ENCODE results near the gene CRBN. TPM values are rescaled to one million over a fixed set of nuclear protein-coding genes. Genes with fewer than 3 reads are reported as not detected.

The CRBN gene
- total and polyA plus RNA-seq, 3 experiments from 2014 or later, result 41.7 to 156 (median 47.8) TPM

DNA sequence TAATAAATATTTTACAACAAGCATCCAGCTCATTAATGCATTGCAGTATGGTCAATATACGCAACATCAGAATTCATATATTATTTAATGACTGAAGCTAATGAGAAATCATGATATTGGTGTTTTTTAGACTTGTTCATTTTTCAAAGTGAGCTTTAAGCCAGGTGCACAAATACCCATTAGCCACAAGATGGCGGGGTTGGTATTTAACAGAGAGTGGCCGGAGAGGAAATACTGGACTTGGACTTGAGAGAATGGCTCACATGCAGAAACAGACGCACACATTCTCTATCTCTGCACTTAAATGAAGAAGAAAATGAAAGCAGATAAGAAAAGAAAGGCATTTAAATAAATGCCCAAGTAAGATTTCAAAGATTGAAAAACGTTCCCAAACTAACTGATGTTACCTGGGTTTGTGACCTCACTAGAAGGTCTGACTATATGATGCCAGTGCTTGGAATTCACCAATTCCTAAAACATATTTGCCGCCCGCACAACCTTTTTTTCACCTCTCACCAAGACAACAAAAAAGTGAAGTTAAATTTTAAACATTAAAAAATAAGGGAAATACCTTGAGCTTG is 21.2 kb upstream of the CRBN start:
- ChIA-PET CTCF (interaction anchor here (0.8 to 2.5 kb wide), 12 partner anchors 8 to 1092 kb away, joined by 3 to 12 read pairs (median 6); partner anchors contain the start of gene CRBN), POLR2A (no interaction called here)
- Mint-ChIP-seq H3K9me3 (no peaks in the 10 kb centered on the region), H3K27me3 (peaks cover 0 to 1% of the 10 kb centered on the region in 2 donors), H3K36me3 (peaks cover 0 to 5% (median 0%) of the 10 kb centered on the region in 3 donors), H3K27ac (peak overlapping the region in 1 of 8 donors; percentile 71), H3K4me1 (peaks cover 18 to 23% (median 23%) of the 10 kb centered on the region in 3 donors), H3K4me3 (peak overlapping the region in 6 of 7 donors; percentile 3 to 87 (median 40))
- DNase-seq, result peak in 1 of 5 donors; percentile 21
- no peak overlapping the region for H3K4me3 ChIP-seq (ENCODE audit: low read length)
- H3K9me3 ChIP-seq (ENCODE audit: low read length), result no peaks in the 10 kb centered on the region
- H3K4me1 ChIP-seq (ENCODE audit: insufficient read depth, low read length), result peaks cover 5% of the 10 kb centered on the region
- H3K36me3 ChIP-seq (ENCODE audit: insufficient read depth, low read length), result no peaks in the 10 kb centered on the region
- H3K27me3 ChIP-seq (ENCODE audit: insufficient read depth, low read length, poor library complexity, severe bottlenecking), result no peaks in the 10 kb centered on the region
- H3K27ac ChIP-seq (ENCODE audit: low read depth, low read length), result no peak overlapping the region

DNA sequence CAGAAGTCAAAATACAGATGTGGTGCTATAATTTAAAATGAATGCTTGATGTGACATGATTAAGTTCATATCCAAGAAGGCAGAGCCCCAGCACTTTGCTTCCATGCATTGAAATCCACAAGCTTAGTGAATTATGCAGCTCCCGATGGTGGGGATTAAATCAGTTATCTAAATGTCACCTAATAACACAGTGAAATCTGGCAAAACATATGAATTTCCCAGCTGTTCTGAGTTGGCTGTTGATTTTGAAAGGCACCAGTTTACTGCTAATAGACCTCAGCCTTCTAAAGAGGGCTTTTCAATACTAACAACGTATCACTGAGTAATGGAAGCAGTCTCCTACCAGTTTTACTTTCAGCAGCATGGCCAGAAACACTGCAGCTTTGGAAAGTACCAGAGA is 19.8 kb upstream of the CRBN start:
- H3K36me3 Mint-ChIP-seq, result peaks cover 0 to 2% (median 0%) of the 10 kb centered on the region in 3 donors

DNA sequence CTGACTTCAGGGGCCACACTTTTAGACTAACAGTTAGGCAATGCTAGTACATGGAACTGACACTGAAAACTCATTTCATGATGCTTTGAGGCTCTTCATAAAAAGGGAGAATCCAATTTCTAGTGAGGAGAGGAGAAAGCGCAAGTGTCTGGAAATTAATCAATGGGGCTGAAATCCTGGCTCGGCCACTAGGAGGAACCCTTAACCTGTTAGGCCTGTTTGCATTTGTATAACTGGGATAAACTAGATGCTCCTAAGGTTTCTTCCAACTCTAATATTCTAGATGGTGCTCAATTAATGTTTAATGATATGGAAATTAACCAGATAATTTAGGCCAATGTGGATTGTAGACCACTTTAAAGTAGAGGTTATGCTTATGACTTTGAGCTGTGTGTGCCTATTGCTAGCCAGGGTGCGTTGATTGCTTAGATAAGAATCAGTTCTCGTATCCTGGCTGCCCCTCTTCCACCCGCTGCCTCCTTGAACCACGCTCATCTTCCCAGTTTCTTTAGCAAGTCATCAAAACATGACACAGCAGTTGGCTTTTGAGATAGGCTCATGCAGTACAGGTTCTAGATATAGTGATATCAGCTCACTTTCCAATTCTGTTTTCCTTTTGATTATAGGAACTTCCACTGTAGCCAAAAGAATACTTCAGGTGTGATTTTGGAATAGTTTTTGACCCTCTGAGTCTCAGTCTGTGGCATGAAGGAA is 16.8 kb upstream of the CRBN start:
- Mint-ChIP-seq H3K27ac (no peak overlapping the region), H3K9me3 (no peaks in the 10 kb centered on the region), H3K4me1 (peaks cover 26 to 38% (median 32%) of the 10 kb centered on the region in 3 donors), H3K36me3 (no peaks in the 10 kb centered on the region), H3K27me3 (peaks cover 0 to under 1% of the 10 kb centered on the region in 2 donors), H3K4me3 (no peak overlapping the region)
- Histone ChIP-seq H3K9me3 (ENCODE audit: low read length) (no peaks in the 10 kb centered on the region), H3K36me3 (ENCODE audit: insufficient read depth, low read length) (no peaks in the 10 kb centered on the region), H3K27ac (ENCODE audit: low read depth, low read length) (no peak overlapping the region), H3K4me3 (ENCODE audit: low read length) (no peak overlapping the region), H3K4me1 (ENCODE audit: insufficient read depth, low read length) (peaks cover 24% of the 10 kb centered on the region), H3K27me3 (ENCODE audit: insufficient read depth, low read length, poor library complexity, severe bottlenecking) (no peaks in the 10 kb centered on the region)
- DNase-seq, result no peak
- CTCF ChIA-PET, result no interaction called here
- POLR2A ChIA-PET, result no interaction called here

More for the DNA sequence above, 19.8 kb upstream of the CRBN start:
- Histone ChIP-seq H3K4me1 (ENCODE audit: insufficient read depth, low read length) (peaks cover 5% of the 10 kb centered on the region), H3K4me3 (ENCODE audit: low read length) (no peak overlapping the region), H3K36me3 (ENCODE audit: insufficient read depth, low read length) (no peaks in the 10 kb centered on the region), H3K9me3 (ENCODE audit: low read length) (no peaks in the 10 kb centered on the region), H3K27me3 (ENCODE audit: insufficient read depth, low read length, poor library complexity, severe bottlenecking) (no peaks in the 10 kb centered on the region), H3K27ac (ENCODE audit: low read depth, low read length) (no peak overlapping the region)
- ChIA-PET POLR2A (no interaction called here), CTCF (interaction anchor here (0.9 to 2.3 kb wide), 7 partner anchors 7 to 1091 kb away, joined by 3 to 8 read pairs (median 5); partner anchors contain the start of gene CRBN)
- H3K27ac Mint-ChIP-seq, result no peak overlapping the region
- H3K9me3 Mint-ChIP-seq, result no peaks in the 10 kb centered on the region
- no peak overlapping the region for H3K4me3 Mint-ChIP-seq
- DNase-seq, result no peak
- peaks cover 0 to 1% of the 10 kb centered on the region in 2 donors for H3K27me3 Mint-ChIP-seq
- H3K4me1 Mint-ChIP-seq, result peaks cover 20 to 28% (median 23%) of the 10 kb centered on the region in 3 donors

DNA sequence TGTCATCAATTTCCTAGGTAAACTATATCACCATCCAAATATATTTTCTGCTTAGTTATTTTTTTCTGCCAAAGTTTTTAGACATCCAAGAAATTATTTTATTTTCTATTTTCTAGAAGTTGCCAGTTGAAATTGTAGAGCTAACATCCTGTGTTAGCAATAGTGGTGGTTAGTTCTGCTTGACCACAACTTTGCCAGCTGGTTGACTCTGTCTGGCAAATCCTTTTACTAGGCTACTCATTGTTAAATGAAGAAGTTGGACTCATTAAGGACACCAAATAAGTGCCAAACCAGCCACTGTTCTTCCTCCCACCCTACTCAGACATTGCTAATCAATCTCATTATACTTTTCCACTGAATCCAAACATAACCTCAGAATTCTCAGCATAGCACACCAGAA is 15.4 kb upstream of the CRBN start:
- CTCF ChIA-PET, result no interaction called here
- no peak overlapping the region for H3K4me3 ChIP-seq (ENCODE audit: low read length)
- Mint-ChIP-seq H3K27ac (peak overlapping the region in 1 of 8 donors; percentile 2), H3K27me3 (no peaks in the 10 kb centered on the region), H3K4me3 (no peak overlapping the region), H3K9me3 (peaks cover 0 to 2% (median 0%) of the 10 kb centered on the region in 5 donors), H3K4me1 (peaks cover 31 to 42% (median 32%) of the 10 kb centered on the region in 3 donors), H3K36me3 (no peaks in the 10 kb centered on the region)
- POLR2A ChIA-PET, result no interaction called here
- peaks cover 29% of the 10 kb centered on the region for H3K4me1 ChIP-seq (ENCODE audit: insufficient read depth, low read length)
- H3K27ac ChIP-seq (ENCODE audit: low read depth, low read length), result no peak overlapping the region
- H3K9me3 ChIP-seq (ENCODE audit: low read length), result no peaks in the 10 kb centered on the region
- no peaks in the 10 kb centered on the region for H3K27me3 ChIP-seq (ENCODE audit: insufficient read depth, low read length, poor library complexity, severe bottlenecking)
- no peak for DNase-seq
- no peaks in the 10 kb centered on the region for H3K36me3 ChIP-seq (ENCODE audit: insufficient read depth, low read length)

DNA sequence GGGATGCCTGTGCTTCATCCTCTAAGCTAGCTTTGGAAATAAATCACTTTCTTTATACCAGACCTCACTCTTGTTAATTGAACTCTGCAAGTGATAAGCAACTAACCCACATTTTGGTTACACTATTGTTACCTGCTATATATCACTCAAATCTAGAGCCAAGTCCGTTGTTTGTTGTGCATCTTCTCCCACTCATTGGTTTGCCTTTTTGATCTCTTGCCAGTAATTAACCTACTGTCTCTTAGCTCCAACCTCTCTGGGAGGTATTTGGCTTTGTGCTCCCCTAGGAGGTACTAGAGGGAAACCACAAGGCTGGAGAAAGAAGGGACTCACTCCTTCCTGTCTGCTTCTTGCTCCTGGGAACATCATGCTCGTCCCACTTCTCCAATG is 12.8 kb upstream of the CRBN start:
- Histone ChIP-seq H3K9me3 (ENCODE audit: low read length) (no peaks in the 10 kb centered on the region), H3K4me3 (ENCODE audit: low read length) (peak overlapping the region; percentile 17), H3K36me3 (ENCODE audit: insufficient read depth, low read length) (no peaks in the 10 kb centered on the region), H3K4me1 (ENCODE audit: insufficient read depth, low read length) (peaks cover 37% of the 10 kb centered on the region), H3K27me3 (ENCODE audit: insufficient read depth, low read length, poor library complexity, severe bottlenecking) (no peaks in the 10 kb centered on the region), H3K27ac (ENCODE audit: low read depth, low read length) (no peak overlapping the region)
- DNase-seq, result no peak
- peaks cover 0 to 6% (median 1%) of the 10 kb centered on the region in 3 donors for H3K36me3 Mint-ChIP-seq
- ChIA-PET CTCF (interaction anchor here (0.8 to 2.5 kb wide), 3 partner anchors 8 to 20 kb away, joined by 3 to 10 read pairs (median 7); partner anchors contain the start of gene CRBN), POLR2A (no interaction called here)
- no peaks in the 10 kb centered on the region for H3K27me3 Mint-ChIP-seq
- peaks cover 38 to 53% (median 42%) of the 10 kb centered on the region in 3 donors for H3K4me1 Mint-ChIP-seq
- peaks cover 0 to 2% (median 1%) of the 10 kb centered on the region in 5 donors for H3K9me3 Mint-ChIP-seq
- peak overlapping the region; percentile 42 to 80 (median 72) for H3K4me3 Mint-ChIP-seq
- H3K27ac Mint-ChIP-seq, result peak overlapping the region; percentile 79 to 97 (median 90)

DNA sequence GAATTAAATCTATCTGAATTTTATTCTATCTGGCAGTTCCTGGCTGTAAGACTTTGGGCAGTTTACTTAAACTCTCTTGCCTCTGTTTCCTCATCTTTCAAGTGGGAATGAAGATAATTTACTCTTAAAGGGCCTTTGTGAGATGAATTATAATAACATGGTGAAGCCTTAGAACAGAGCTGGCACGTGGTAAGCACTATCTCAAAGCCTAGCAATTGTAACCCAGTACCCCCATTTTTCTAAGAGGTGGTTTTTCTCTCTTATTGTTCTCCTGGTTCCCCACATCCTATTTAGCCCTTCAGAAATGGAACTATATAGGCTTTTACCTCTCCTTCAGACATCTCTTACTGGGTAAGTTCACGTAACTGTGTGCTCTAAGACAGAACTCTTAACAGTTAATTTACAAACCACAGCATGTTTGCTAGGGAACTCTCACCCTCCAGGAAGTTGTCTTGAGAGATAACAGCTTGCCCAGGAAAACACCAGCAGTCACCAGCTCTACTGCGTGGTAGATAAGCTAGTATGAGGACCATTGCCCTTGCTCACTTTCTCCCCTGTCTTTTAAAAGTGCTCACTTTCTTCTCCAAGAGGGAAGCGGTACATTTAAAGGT is 12.3 kb upstream of the CRBN start:
- ChIA-PET CTCF (interaction anchor here (0.8 to 2.5 kb wide), 3 partner anchors 9 to 19 kb away, joined by 3 to 10 read pairs (median 7); partner anchors contain the start of gene CRBN), POLR2A (no interaction called here)
- peaks cover 37% of the 10 kb centered on the region for H3K4me1 ChIP-seq (ENCODE audit: insufficient read depth, low read length)
- Mint-ChIP-seq H3K36me3 (peaks cover 0 to 8% (median 1%) of the 10 kb centered on the region in 3 donors), H3K27ac (peak overlapping the region; percentile 79 to 97 (median 90)), H3K4me3 (peak overlapping the region; percentile 42 to 80 (median 72)), H3K9me3 (peaks cover 0 to 5% (median 2%) of the 10 kb centered on the region in 5 donors), H3K27me3 (no peaks in the 10 kb centered on the region), H3K4me1 (peaks cover 38 to 53% (median 42%) of the 10 kb centered on the region in 3 donors)
- no peaks in the 10 kb centered on the region for H3K27me3 ChIP-seq (ENCODE audit: insufficient read depth, low read length, poor library complexity, severe bottlenecking)
- H3K36me3 ChIP-seq (ENCODE audit: insufficient read depth, low read length), result no peaks in the 10 kb centered on the region
- peak overlapping the region; percentile 17 for H3K4me3 ChIP-seq (ENCODE audit: low read length)
- no peak overlapping the region for H3K27ac ChIP-seq (ENCODE audit: low read depth, low read length)
- DNase-seq, result peak in 2 of 5 donors; percentile 30 to 40
- H3K9me3 ChIP-seq (ENCODE audit: low read length), result peaks cover 1% of the 10 kb centered on the region

DNA sequence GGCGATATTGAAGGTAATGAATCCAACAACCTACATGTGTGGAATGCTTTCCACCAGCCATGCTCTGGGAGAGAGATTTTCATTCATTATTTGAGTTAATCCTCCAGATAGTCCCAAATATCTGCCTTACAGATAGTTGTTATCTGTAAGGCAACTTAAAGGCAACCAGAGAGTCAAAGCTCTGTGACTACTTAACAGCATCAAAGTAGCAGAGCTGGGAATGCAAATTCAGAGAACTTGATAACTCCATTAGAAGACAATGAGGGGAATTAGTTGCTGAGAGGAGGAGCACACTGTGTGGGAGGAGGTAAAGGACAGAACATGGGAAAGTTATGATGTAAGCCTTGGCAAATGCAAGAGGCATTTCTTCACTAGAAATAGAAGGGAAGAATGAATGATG is 10.5 kb upstream of the CRBN start:
- H3K27me3 Mint-ChIP-seq, result peaks cover 0 to 6% of the 10 kb centered on the region in 2 donors
- H3K4me1 Mint-ChIP-seq, result peaks cover 36 to 50% (median 42%) of the 10 kb centered on the region in 3 donors
- H3K4me3 Mint-ChIP-seq, result peak overlapping the region in 1 of 7 donors; percentile 15
- ChIA-PET POLR2A (no interaction called here), CTCF (interaction anchor here (1.0 to 1.9 kb wide), 3 partner anchors 8 to 12 kb away, joined by 3 to 4 read pairs (median 3); partner anchors contain the start of gene CRBN)
- peaks cover 0 to 21% (median 4%) of the 10 kb centered on the region in 3 donors for H3K36me3 Mint-ChIP-seq
- DNase-seq, result no peak
- peaks cover 9 to 17% (median 13%) of the 10 kb centered on the region in 5 donors for H3K9me3 Mint-ChIP-seq
- Histone ChIP-seq H3K9me3 (ENCODE audit: low read length) (peaks cover 7% of the 10 kb centered on the region), H3K36me3 (ENCODE audit: insufficient read depth, low read length) (no peaks in the 10 kb centered on the region), H3K27me3 (ENCODE audit: insufficient read depth, low read length, poor library complexity, severe bottlenecking) (no peaks in the 10 kb centered on the region), H3K4me3 (ENCODE audit: low read length) (no peak overlapping the region), H3K27ac (ENCODE audit: low read depth, low read length) (no peak overlapping the region), H3K4me1 (ENCODE audit: insufficient read depth, low read length) (peaks cover 37% of the 10 kb centered on the region)
- peak overlapping the region in 7 of 8 donors; percentile 1 to 81 (median 48) for H3K27ac Mint-ChIP-seq
